ENCODE results near the gene ING3. TPM values are rescaled to one million over a fixed set of nuclear protein-coding genes. Genes with fewer than 3 reads are reported as not detected.

The ING3 gene
- total and polyA plus RNA-seq, 9 of the 15 experiments (the other 6 are each of a cell fraction or from before 2014, with no cell fraction given) = 22.8 to 233 (median 50.4) TPM

- peak; percentile 85 to 100 for TF ChIP-seq AFF1 (IDR thresholded peaks at IDR 0.05; ENCODE audit: low read depth in 1 of 2, partially characterized antibody in 2 of 2)
Observed at GRCh38 chr7:120950539-120951308, at the start of gene ING3 (continued).

GRCh38 chr7:120915314-120916105 is 35.1 kb upstream of the ING3 start:
- no peak overlapping the region for H3K4me3 ChIP-seq
- ChIA-PET CTCF (ENCODE audit: low intra/inter-chr PET ratio) (no interaction called here), POLR2A (interaction anchor here (0.6 to 1.1 kb wide), 2 partner anchors 8 to 36 kb away, joined by 4 read pairs; no protein-coding TSS in a partner anchor)
- ATAC-seq = no peak
- in situ Hi-C loops (cut with MboI) = no loop called here
- H3K36me3 ChIP-seq (ENCODE audit: control insufficient read depth, insufficient read depth, low read length) = no peaks in the 10 kb centered on the region
- H3K27me3 ChIP-seq (ENCODE audit: control insufficient read depth in 2 of 2, insufficient read depth in 2 of 2, low read length in 2 of 2) = peaks cover 0 to 2% of the 10 kb centered on the region in 2 experiments; a peak in 2 of 5 replicates
- no peaks in the 10 kb centered on the region for H4K20me1 ChIP-seq (replicated peaks; ENCODE audit: control insufficient read depth, insufficient read depth, low read length)
- H3K4me2 ChIP-seq (ENCODE audit: insufficient read depth, low read length) = no peak overlapping the region
- H3K79me2 ChIP-seq (ENCODE audit: control insufficient read depth, insufficient read depth, low read length) = no peaks in the 10 kb centered on the region
- no peaks in the 10 kb centered on the region for H3K4me1 ChIP-seq (replicated peaks in 1 of 2; ENCODE audit: control insufficient read depth in 2 of 2, insufficient read depth in 2 of 2, low read length in 2 of 2)
- H3K9ac ChIP-seq (ENCODE audit: insufficient read depth in 1 of 2, low read depth in 2 of 2, low read length in 2 of 2) = no peak overlapping the region
- BruUV-seq (replicated peaks) = no TSS peak
- no peak for FAIRE-seq
- 17% methylated on average over 2 of the region's 2 CpGs for WGBS (ENCODE audit: insufficient coverage, low coverage, missing lambda C conversion rate)
- no peak overlapping the region for H3K27ac ChIP-seq (ENCODE audit: extremely low read depth, low read depth, low read length)
- H2AFZ ChIP-seq (ENCODE audit: low read depth, low read length) = no peak overlapping the region
- no peaks in the 10 kb centered on the region for H3K9me1 ChIP-seq (ENCODE audit: control insufficient read depth, insufficient read depth, low read length)
- no peaks in the 10 kb centered on the region for H3K9me3 ChIP-seq (replicated peaks; ENCODE audit: control insufficient read depth, insufficient read depth, low read depth, low read length)
- intact Hi-C loops (cut with micrococcal nuclease) = no loop called here
- DNase-seq (ENCODE audit: extremely low read depth in 1 of 4, low spot score in 3 of 4) = no peak
- TF ChIP-seq RBBP5 (IDR thresholded peaks at IDR 0.05; ENCODE audit: borderline replicate concordance, insufficient read depth, low read length, poor library complexity, severe bottlenecking) (no peak), ARID4B (CRISPR knock-in tag; IDR thresholded peaks at IDR 0.05) (no peak), MYNN (IDR thresholded peaks at IDR 0.05) (no peak), MYNN (CRISPR knock-in tag; IDR thresholded peaks at IDR 0.05) (no peak), EHMT2 (IDR thresholded peaks at IDR 0.05) (no peak), ZBTB26 (CRISPR knock-in tag; IDR thresholded peaks at IDR 0.05) (no peak)
